Measurements from ENCODE around the gene SPATA17. TPM values are rescaled to one million over a fixed set of nuclear protein-coding genes. Genes with fewer than 3 reads are reported as not detected.
A peak's percentile ranks its signal among the peaks of the same experiment; 100 is the strongest.

Gene SPATA17
- total and polyA plus RNA-seq, 2 of the 13 experiments (the other 11 are each of a cell fraction or from before 2014, with no cell fraction given): 0.48 to 1.7 TPM

GRCh38 chr1:217630711-217631591 is at the start of gene SPATA17, which contains the start of gene GPATCH2 (continued):
- TF ChIP-seq RCOR2 (CRISPR knock-in tag; IDR thresholded peaks at IDR 0.05): no peak
- TF ChIP-seq MEF2D (CRISPR knock-in tag; IDR thresholded peaks at IDR 0.05): 0 out of 2 replicates have a peak, but pooled peaks have one; percentile 62
- TF ChIP-seq ZFP1 (CRISPR knock-in tag; IDR thresholded peaks at IDR 0.05): 0 out of 2 replicates have a peak, but pooled peaks have one; percentile 40
- TF ChIP-seq RERE (CRISPR knock-in tag; IDR thresholded peaks at IDR 0.05; ENCODE audit: low read depth): no peak
- TF ChIP-seq ISL2 (CRISPR knock-in tag; IDR thresholded peaks at IDR 0.05): peak; percentile 68
- no peak for TF ChIP-seq SMAD1 (CRISPR knock-in tag; IDR thresholded peaks at IDR 0.05; ENCODE audit: borderline replicate concordance, low read depth)
- TF ChIP-seq ZNF484 (CRISPR knock-in tag; IDR thresholded peaks at IDR 0.05; ENCODE audit: borderline replicate concordance, low read depth): no peak
- no peak for TF ChIP-seq RARA (CRISPR knock-in tag; IDR thresholded peaks at IDR 0.05)
- peak; percentile 74 for TF ChIP-seq HDAC1 (CRISPR knock-in tag; IDR thresholded peaks at IDR 0.05)
- no peak for TF ChIP-seq ZMYM2 (CRISPR knock-in tag; IDR thresholded peaks at IDR 0.05)
- TF ChIP-seq PRDM15 (CRISPR knock-in tag; IDR thresholded peaks at IDR 0.05): no peak
- no peak for TF ChIP-seq SKI (IDR thresholded peaks at IDR 0.05; ENCODE audit: partially characterized antibody)
- TF ChIP-seq ZNF800 (CRISPR knock-in tag; IDR thresholded peaks at IDR 0.05): no peak

Data from HepG2 (cell line).